Hippocampal formation (tissue), 2 donors: ENCODE measurements around the gene ZNF700.
"Not testable (repeated sequence)": the region's sequence is repeated elsewhere in the genome, so short reads cannot be mapped to it uniquely, and the experiment has no call there.

Experiments
- DNase-seq, 2 donors: peaks; one replicate each; lab custom pipeline; 2025; lab: John Stamatoyannopoulos, UW

ZNF700 gene

DNA sequence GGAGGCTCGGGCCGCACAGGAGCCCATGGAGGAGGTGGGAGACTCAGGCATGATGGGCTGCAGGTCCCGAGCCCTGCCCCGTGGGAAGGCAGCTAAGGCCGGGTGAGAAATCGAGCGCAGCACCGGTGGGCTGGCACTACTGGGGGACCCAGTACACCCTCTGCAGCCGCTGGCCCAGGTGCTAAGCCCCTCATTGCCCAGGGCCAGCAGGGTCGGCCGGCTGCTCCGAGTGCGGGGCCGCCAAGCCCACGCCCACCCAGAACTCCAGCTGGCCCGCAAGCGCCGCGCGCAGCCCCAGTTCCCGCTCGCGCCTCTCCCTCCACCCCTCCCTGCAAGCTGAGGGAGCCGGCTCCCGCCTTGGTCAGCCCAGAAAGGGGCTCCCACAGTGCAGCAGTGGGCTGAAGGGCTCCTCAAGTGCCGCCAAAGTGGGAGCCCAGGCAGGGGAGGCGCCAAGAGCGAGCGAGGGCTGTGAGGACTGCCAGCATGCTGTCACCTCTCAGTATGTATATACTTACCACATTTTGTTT is 16.5 kb downstream of the ZNF700 start:
- not testable (repeated sequence) for DNase-seq

DNA sequence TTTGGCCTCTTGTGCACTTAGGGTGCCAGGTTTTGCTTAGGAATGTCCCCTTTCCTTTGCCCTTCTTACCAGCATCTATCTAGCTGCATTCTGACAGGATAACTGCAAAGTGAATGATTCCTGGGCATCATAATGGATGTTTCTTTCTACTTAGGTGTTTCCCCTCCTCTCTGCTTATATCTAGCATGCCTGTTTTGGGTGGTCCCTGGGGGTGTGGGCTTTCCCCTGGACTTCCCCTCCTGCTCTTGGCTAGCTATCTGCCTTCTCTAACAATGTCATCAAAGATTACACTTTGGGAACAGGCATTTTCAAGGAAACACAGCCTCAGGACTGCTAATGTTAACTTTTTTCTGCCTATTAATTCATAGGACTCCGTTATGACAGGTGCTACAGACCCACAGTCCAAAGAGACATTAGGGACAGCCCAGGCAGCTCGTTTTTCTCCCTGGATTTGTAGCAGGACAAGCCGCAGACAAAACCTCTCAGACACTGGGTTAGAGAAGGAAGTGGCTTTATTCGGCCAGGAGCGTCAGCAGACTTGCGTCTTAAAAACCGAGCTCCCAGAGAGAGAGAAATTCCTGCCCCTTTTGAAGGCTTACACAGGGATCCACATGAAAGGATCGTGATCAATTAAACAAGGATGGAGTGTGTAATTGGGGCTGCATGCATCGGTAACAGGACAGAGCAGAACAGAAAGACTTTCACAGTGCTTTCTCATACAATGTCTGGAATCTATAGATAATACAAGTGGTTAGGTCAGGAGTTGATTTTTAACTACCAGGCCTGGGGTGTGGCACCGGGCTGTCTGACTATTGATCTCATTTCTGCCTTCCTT is 17.3 kb downstream of the ZNF700 start:
- DNase-seq: no peak

DNA sequence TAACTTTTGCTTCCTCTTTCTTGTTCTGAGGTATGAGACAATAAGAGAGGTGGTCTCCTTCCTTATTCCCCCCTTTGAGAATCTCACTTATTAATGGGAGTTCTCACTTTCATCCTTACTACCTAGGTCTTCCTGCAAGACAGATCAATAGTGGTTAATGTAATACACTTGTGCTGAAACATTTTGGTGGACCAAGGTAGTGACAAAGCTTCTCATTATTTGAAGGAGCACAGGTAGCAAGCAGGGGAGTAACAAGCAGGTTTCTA is 17.9 kb downstream of the ZNF700 start:
- no peak for DNase-seq

DNA sequence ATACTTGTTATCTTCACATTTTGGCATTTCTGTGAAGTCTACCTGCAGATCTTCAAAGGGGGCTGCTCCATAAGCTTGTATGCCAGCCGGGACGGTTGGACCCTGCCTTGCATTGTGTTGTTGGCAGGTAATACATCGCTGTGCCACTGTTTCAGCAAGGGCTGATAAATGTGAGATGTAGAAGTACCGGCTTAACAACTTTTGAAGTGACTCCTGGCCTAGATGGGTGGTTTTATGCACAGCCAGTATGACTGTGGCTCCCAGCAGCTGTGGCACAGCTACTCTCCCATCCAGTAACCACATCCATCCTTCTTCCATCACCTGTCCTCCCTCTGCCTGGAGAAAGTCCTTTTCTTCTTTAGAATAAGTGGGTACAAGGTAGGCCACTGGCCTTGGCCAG is 19.7 kb downstream of the ZNF700 start:
- no peak for DNase-seq

DNA sequence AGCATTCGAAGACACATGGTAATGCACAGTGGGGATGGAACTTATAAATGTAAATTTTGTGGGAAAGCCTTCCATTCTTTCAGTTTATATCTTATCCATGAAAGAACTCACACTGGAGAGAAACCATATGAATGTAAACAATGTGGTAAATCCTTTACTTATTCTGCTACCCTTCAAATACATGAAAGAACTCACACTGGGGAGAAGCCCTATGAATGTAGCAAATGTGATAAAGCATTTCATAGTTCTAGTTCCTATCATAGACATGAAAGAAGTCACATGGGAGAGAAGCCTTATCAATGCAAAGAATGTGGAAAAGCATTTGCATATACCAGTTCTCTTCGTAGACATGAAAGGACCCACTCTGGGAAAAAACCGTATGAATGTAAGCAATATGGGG is 23.7 kb downstream of the ZNF700 start:
- DNase-seq: no peak

DNA sequence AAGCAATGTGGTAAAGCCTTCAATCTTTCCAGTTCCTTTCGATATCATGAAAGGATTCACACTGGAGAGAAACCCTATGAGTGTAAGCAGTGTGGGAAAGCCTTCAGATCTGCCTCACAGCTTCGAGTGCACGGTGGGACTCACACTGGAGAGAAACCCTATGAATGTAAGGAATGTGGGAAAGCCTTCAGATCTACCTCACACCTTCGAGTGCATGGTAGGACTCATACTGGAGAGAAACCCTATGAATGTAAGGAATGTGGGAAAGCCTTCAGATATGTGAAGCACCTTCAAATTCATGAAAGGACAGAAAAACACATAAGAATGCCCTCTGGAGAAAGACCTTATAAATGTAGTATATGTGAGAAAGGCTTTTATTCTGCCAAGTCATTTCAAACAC is 24.3 kb downstream of the ZNF700 start:
- DNase-seq: no peak

DNA sequence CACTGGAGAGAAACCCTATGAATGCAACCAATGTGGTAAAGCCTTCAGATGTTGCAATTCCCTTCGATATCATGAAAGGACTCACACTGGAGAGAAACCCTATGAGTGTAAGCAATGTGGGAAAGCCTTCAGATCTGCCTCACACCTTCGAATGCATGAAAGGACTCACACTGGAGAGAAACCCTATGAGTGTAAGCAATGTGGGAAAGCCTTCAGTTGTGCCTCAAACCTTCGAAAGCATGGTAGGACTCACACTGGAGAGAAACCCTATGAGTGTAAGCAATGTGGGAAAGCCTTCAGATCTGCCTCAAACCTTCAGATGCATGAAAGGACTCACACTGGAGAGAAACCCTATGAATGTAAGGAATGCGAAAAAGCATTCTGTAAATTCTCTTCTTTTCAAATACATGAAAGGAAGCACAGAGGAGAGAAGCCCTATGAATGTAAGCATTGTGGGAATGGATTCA is 24.7 kb downstream of the ZNF700 start:
- not testable (repeated sequence) for DNase-seq

DNA sequence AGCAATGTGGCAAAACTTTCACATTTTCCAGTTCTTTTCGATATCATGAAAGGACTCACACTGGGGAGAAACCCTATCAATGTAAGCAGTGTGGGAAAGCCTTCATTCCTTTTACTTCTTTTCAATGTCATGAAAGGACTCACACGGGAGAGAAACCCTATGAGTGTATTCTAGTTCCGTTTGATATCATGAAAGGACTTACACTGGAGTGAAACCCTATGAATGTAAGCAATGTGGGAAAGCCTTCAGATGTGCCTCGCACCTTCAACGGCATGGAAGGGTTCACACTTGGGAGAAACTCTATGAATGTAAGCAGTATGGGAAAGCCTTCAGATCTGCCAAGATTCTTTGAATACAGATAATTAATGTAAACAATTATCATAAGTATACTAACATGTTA is 25.4 kb downstream of the ZNF700 start:
- no peak for DNase-seq

DNA sequence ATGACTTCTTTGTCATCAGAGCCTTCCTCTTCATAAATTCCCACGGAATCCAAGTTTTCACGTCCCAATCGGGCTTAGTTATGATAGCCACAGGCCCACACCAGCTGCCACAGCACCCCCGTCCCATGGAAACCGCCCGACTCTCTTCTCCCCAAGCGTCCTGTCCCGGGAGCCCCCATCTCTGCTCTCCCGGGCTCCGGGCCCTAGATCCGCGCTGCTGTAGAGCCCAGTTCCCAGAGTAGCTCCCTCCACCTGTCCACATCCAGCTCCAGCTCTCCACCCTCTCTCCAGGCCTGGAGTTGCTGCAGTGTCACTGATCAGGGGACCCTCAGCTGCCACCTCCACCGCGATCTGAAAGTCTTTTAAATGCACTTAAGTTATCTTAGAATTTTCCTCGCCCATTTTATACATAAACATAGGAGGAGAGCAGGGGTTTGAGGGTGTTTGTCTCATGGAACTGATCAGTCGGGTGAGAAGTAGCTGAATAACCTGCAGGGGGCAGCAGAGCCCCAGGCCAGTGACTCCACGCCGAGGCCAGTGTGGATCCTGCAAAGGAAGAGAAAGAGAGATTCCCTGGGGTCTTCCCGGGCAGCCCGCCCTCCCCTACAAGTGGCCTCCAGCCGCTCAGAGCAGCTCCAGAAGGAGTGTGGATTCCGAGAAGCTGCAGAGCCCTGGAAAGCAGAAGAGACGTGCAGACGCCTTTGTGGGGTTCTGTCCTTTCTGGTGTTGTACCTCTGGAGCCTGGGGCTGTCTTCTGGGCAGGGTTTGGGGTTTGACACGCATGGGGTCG is 38.9 kb downstream of the ZNF700 start:
- peak; percentile 58 to 74 for DNase-seq

DNA sequence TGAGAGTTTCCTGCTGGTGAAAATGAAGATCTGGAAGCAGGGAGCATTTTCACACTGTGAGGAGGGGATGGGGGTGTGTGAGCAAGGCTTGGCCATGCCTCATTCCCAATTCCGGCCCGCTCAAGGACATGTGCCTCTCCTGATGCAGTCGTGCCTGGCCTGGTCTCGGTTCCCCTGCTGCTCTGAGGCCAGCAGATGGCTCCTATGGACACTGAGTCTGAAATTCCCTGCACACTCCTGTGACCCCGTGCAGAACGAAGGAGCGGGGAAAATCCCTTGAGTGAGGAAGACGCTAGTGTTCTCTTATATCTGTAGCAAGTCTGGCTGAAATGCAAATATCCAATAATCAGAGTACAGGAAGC is 39.6 kb downstream of the ZNF700 start:
- DNase-seq: no peak

DNA sequence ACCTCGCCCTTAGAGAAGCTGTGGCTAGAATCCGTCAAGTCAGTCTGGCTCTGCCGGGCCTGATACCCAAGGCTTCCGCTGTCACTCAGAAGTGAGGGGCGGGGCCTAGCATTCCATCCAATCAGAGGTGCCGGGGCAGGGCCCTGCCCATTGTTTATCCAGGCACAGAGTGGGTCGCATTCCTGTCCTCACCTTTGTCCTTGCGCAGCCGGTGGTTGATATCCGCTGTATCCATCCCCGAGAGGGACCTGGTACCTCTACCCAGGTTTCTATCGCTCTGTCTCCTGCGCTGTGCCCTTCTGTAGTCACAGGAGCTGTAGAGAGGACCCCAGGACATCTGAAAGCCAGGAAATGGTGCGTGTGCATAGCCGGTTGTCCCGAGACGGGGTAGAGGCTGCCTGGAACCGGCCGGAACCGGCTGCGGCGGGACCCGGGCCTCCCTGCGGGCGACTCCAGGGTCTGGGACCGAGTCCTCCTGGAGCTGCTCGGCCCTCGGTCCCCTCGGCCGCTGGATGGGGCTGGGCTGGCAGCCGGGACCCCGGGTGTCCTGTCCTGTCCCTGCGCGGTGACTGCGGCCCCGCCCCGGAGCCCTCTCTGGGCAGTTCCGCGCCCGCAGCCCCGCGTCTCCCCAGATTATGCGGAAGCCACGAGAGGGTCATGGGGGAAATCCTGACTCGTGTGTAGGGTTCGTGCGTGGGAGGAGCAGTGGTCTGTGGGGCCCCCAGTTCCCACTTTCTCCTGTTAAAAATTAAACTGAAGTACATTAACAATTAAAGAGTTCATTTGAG is 40.1 kb downstream of the ZNF700 start, which contains the start of gene ZNF763:
ZNF763 (plus strand) TSS at position 183 of the 788 bp plus-strand sequence; CDS start at position 352, 169 bp downstream.
- DNase-seq: peak; percentile 87 to 89

DNA sequence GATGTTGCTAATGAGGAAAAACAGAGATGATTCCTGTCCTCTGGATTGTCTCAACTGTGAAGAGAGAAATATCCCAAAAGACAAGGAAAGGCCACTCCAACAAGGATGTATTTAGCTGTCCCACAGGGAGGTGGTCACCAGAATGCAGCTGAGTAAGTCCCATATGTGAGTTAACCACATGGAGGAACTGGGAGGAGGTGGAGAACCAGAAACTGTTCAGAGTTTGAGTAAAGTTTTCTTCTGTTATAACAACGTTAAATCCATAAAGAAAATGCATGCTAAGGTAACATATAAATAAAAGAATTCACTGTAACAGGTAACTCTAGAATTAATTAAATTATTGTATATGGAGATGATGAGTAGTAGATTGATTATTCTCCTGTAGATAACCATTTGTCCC is 45.3 kb downstream of the ZNF700 start:
- DNase-seq: no peak

DNA sequence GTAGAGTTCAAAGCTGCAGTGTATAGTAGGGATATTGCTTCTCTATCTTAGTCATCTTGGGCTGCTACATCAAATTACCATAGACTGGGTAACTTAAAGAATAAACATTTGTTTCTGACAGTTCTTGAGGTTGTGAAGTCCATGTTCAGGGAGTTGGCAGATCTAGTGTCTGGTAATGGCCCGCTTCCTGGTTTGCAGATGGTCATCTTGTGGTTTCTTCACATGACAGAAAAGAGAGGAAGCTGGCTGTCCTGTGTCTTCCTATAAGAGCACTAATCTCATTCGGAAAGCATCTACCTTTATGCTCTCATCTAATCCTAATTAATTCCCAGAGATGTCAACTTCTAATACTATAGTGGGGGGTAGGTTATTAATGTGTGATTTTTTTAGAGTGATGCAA is 46.1 kb downstream of the ZNF700 start:
- DNase-seq: no peak

DNA sequence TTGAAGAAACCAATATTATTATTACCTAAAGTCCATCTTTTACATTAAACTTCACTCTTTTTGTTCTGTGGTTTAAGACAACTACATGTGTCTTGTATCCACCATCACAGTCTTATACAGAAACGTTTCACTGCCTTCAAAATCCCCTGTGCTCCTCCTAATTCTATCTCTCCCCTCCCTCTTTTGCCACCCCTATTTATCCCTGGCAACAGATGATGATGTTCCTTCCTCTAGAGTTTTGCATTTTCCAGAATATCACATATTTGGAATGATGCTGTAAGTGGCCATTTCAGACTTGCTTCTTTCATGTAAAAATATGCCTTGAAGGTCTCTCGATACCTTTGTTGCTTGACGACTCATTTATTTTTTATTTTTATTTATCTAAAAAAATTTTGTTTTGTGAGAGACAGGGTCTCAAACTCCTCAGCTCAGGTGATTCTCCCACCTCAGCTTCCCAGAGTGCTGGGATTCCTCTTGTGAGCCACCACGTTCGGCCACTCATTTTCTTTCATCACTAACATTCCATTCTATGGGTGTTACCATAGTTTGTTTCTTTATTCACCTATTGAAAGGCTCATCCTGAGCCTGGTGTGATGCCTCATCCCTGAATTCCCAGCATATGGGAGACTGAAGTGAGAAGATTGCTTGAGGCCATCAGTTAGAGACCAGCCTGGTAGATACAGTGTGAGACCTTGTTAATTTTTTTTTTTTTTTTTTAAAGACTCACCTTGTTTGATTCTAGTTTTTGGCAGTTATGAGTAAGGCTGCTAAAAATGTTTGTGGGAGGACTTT is 48.3 kb downstream of the ZNF700 start:
- DNase-seq: no peak

DNA sequence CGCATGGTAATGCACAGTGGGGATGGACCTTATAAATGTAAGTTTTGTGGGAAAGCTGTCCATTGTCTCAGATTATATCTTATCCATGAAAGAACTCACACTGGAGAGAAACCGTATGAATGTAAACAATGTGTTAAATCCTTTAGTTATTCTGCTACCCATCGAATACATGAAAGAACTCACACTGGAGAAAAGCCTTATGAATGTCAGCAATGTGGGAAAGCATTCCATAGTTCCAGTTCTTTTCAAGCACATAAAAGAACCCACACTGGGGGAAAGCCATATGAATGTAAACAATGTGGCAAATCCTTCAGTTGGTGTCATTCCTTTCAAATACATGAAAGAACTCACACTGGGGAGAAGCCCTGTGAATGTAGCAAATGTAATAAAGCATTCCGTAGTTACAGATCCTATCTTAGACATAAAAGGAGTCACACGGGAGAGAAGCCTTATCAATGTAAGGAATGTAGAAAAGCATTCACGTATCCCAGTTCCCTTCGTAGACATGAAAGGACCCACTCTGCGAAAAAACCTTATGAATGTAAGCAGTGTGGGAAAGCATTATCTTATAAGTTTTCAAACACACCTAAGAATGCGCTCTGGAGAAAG is 53.7 kb downstream of the ZNF700 start:
- no peak for DNase-seq

DNA sequence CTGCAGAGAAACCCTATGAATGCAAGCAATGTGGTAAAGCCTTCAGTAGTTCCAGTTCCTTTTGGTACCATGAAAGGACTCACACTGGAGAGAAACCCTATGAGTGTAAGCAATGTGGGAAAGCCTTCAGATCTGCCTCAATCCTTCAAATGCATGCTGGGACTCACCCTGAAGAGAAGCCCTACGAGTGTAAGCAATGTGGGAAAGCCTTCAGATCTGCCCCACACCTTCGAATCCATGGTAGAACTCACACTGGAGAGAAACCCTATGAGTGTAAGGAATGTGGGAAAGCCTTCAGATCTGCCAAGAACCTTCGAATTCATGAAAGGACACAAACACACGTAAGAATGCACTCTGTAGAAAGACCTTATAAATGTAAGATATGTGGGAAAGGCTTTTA is 54.6 kb downstream of the ZNF700 start:
- DNase-seq: no peak

DNA sequence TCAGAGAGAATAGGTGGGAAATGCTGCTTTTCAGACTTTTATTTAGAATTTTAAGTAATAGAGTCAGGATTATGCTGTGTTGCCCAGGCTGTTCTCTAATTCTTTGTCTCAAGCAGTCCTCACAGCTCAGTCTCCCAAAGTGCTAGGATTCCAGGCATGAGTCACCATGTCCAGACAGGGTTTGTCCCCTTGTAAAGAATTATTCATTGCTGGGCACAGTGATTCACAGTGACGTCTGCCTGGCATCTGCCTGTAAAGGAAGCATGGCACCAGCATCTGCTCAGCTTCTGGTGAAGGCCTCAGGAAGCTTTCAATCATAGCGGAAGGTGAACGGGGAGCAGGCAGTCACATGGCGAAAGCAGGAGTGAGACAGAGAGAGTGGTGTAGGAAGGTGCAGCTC is 57.6 kb downstream of the ZNF700 start:
- DNase-seq: no peak

DNA sequence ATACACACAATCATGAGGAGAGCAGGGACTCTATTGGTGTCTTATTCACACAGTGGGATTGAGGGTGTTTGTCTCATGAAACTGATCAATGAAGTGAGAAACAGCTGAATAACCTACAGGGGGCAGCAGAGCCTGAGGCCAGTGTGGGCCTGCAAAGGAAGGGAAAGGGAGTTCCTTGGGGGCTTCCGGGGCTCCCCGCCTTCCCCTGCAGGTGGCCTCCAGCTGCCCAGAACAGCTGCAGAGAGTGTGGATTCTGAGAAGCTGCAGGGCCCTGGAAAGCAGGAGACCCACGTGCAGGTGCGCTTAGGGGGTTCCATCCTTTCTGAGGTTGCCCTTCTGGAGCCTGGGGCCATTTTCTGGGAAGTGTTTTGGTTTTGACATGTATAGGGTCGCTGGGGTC is 60.1 kb downstream of the ZNF700 start:
- no peak for DNase-seq

DNA sequence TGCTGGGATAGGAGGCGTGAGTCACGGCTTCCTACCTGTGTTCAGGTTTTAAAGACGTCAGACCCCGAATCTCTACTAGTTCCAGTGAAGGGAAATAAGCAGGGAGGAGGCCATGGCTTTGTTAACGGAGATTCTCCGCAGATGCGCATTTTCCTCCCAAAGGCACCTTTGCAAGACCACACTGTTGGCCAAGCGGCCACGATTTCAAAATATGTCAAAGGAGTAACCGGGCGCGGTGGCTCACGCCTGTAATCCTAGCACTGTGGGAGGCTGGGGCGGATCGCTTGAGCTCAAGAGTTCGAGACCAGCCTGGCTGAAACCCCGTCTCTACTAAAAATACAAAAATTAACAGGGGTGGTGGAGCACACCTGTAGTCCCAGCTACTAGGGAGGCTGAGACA is 61.8 kb downstream of the ZNF700 start:
- no peak for DNase-seq

DNA sequence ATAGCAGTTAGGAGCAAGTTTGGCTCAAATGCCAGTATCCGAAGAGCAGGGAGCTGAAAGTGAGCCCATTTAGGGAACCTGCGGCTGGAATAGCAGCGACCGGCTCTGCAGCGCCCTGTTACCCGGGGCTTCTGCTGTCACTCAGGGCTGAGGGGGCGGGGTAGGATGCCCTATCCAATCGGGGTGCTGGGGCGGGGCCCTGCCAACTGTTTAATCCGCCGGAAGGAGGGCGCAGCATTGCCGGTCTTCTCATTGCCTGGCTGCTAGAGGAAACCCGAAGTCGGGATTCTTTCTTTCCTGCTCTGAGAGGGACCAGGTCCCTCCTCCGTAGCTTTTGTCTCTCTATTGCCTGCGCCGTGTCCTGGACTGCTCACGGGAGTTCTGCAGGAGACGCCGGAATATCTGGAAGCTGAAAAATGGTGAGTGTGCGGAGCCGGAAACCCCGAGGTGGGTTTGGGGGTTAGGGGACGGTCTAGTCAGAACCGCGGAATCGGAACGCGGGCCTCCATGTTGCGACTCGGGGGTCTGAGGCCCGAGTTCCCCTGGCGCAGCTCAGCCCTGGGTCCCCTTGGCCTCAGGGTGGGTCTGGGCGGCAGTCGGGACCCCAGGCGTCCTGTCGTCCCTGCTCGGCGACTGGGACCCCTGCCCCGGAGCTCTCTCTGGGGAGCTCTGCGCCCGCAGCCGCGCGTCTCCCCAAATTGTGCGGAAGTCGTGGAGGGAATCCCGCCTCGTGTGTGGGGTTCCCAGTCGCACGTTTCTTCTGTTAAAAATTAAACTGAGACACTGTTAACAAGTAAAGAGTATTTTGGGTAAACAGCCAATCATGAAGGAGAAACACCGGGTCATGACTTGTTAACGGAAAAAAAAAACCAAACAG is 62.7 kb downstream of the ZNF700 start:
- DNase-seq: peak; percentile 86 to 91
